Measurements from ENCODE around the gene BRIP1.
"Not testable (repeated sequence)": the region's sequence is repeated elsewhere in the genome, so short reads cannot be mapped to it uniquely, and the experiment has no call there.

The BRIP1 gene

GRCh38 chr17:61755078-61755477 lies 108.2 kb downstream of the BRIP1 start:
- no peak for DNase-seq

- no peak for DNase-seq
Measured at GRCh38 chr17:61754124-61754523, 109.2 kb downstream of the BRIP1 start.

- DNase-seq, result no peak
Measured at GRCh38 chr17:61753696-61754095, 109.6 kb downstream of the BRIP1 start.

- no peak for DNase-seq
Measured at GRCh38 chr17:61750656-61751055, 112.7 kb downstream of the BRIP1 start.

- no peak for DNase-seq
Measured at GRCh38 chr17:61749823-61750404, 113.4 kb downstream of the BRIP1 start.

GRCh38 chr17:61746248-61746985 lies 116.9 kb downstream of the BRIP1 start:
- no peak for DNase-seq

GRCh38 chr17:61744804-61745203 lies 118.5 kb downstream of the BRIP1 start:
- no peak for DNase-seq

GRCh38 chr17:61744252-61744651 lies 119.1 kb downstream of the BRIP1 start:
- DNase-seq, result no peak

- DNase-seq, result no peak
Measured at GRCh38 chr17:61743766-61744165, 119.6 kb downstream of the BRIP1 start.

GRCh38 chr17:61739002-61739401 lies 124.3 kb downstream of the BRIP1 start:
- DNase-seq, result no peak

- DNase-seq, result no peak
Measured at GRCh38 chr17:61738249-61738648, 125.1 kb downstream of the BRIP1 start.

- DNase-seq, result no peak
Measured at GRCh38 chr17:61737820-61738219, 125.5 kb downstream of the BRIP1 start.

GRCh38 chr17:61736438-61736837 lies 126.9 kb downstream of the BRIP1 start:
- no peak for DNase-seq

- no peak for DNase-seq
Measured at GRCh38 chr17:61735807-61736206, 127.5 kb downstream of the BRIP1 start.

GRCh38 chr17:61734466-61734865 lies 128.9 kb downstream of the BRIP1 start:
- no peak for DNase-seq

GRCh38 chr17:61734012-61734411 lies 129.3 kb downstream of the BRIP1 start:
- DNase-seq, result no peak

- no peak for DNase-seq
Measured at GRCh38 chr17:61733021-61733420, 130.3 kb downstream of the BRIP1 start.

GRCh38 chr17:61732169-61732568 lies 131.2 kb downstream of the BRIP1 start:
- DNase-seq, result no peak

GRCh38 chr17:61731330-61731729 lies 132.0 kb downstream of the BRIP1 start:
- DNase-seq, result no peak

- DNase-seq, result no peak
Measured at GRCh38 chr17:61729690-61730268, 133.5 kb downstream of the BRIP1 start.

- DNase-seq, result no peak
Measured at GRCh38 chr17:61728297-61728836, 135.0 kb downstream of the BRIP1 start.

GRCh38 chr17:61727798-61728197 lies 135.5 kb downstream of the BRIP1 start:
- not testable (repeated sequence) for DNase-seq

- DNase-seq, result no peak
Measured at GRCh38 chr17:61726977-61727376, 136.4 kb downstream of the BRIP1 start.

- DNase-seq, result no peak
Measured at GRCh38 chr17:61724777-61725176, 138.6 kb downstream of the BRIP1 start.
